HG03571 (cell line): ENCODE data around the gene TMEM80.
A peak's percentile ranks its signal among the peaks of the same experiment; 100 is the strongest.

Experiments
- ATAC-seq: cut with Tn5 transposase; IDR thresholded peaks from one replicate; pipeline ENCODE4 v1.9.1; 2021; ENCODE audit not compliant: unreplicated experiment

TMEM80 gene

DNA sequence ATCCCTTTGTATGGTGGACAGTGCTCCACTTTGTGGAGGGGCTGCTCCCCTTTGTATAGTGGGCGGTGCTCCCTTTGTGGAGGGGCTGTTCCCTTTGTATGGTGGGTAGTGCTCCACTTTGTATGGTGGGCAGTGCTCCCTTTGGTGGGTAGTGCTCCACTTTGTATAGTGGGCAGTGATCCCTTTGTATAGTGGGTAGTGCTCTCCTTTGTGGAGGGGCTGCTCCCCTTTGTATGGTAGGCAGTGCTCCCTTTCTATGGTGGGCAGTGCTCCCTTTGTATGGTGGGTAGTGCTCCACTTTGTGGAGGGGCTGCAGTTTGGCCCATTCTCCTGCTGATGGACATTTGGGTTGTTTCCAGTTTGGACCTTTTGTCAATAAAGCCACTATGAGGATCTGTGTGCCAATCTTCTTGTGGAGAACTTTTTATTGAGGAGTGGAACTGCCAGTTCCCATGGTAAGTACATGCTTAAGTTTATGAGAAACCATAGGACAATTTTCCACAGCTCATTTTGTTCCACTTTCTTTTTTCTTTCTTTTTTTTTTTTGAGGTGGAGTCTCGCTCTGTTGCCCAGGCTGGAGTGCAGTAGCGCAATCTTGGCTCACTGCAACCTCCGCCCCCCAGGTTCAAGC is 47.1 kb downstream of the TMEM80 start:
- no peak for ATAC-seq

DNA sequence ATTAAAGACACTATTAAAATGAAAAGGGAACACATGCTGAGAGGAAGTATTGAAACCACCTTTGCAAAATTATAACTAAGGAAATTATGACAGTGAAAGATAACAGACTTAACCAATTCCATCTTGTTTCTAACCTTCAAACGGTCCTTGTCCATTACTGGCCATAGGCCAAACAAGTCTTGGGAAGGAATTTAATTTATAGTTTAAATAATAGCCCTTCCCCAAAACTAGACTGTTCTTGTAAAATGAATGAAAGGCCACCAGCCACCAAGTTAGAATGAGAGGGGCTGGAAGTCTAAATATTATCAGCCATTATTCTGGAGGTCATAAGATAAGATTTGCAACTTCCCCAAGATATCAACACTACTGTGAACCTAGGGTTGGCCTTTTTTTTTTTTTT is 49.8 kb downstream of the TMEM80 start:
- no peak for ATAC-seq

DNA sequence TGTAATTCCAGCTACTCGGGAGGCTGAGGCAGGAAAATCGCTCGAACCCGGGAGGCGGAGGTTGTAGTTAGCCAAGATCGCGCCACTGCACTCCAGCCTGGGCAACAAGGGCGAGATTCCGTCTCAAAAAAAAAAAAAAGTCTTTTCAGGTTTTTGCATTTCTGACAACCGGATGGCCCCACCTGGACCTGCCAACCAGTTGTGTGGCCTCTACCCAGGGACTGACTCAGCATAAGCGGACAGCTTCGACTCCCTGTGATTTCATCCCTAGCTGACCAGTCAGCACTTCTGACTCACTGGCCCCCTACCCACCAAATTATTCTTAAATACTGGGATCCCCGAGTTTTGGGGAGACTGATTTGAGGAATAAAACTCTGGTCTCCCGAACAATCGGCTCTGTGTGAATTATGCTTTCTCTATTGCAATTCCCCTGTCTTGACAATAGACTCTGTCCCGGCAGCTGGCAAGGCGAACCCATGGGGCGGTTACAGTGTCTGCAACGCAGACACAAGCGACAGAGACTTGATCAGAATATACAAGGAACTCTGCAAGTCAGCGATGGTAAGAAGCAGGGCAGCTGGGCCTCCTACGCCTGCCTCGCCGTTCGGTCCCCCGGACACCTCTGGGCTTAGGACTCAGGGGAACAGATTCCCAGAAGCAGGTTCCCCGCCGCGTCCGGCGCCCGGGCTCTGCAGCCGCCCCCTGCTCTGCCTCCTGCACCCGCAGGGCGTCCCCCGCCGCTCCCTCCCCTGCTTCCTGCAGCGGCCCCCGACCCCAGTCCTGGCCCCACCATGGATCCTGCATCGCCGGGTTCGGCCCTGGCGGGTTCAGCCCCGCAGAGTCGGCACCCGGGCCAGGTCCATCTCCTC is 50.9 kb downstream of the TMEM80 start:
- peak; percentile 35 for ATAC-seq

DNA sequence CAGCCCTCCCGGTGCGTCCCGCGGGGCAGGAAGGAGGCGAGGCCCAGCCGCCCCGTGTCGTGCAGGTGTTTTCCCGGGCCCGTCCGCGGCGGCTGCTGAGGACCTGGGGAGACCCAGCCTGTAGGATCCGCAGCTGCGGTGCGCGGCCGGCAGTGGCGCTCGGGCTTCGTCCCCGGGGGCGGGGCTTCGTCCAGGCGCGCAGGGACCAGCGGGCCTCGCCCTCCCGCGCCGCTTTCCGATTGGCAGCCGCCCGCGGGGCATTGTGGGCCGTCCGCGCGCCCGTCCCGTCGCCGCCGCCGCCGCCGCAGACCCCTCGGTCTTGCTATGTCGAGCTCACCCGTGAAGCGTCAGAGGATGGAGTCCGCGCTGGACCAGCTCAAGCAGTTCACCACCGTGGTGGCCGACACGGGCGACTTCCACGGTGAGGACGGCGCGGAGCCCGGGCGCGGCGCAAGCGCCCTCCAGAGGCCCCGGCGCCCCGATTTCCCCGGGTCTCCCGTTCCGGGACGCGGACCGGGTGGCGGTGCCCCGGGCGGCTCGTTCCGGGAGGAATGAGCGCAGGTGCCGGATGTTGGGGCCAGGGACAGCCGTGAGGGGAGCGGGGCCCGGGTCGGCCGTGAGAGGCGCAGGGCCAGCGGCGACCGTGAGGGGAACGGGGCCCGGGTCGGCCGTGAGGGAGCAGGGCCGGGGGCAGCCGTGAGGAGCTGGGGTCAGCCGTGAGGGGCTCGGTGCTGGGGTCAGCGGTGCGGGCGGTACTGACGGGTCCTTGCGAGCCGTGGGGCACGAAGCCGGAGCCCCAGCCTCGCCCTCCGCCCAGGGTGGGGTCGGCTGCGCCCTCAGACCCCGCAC is 51.8 kb downstream of the TMEM80 start, which contains the start of gene TALDO1:
Gene TALDO1, plus strand, starts transcription at position 307 of the 849 bp plus-strand sequence. Its CDS starts 18 bp downstream, at position 325.
- peak; percentile 89 for ATAC-seq

DNA sequence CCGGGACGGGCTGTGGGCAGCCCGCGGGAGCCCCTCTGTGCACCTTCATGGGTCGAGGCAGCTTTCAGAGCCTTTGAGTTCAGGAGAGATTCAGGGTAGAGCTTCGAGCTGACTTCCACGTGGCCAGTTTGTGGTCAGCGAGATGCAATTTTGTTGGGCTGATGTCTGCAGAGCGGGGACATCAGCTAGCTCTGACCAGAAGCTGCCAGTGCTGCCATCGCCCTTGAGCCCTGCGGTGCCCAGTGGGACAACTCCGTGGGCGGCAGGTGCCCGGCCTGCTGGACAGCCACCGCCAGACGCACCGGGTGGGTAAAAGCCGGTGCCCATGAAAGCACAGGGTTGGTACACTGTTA is 52.4 kb downstream of the TMEM80 start:
- peak; percentile 1 for ATAC-seq

DNA sequence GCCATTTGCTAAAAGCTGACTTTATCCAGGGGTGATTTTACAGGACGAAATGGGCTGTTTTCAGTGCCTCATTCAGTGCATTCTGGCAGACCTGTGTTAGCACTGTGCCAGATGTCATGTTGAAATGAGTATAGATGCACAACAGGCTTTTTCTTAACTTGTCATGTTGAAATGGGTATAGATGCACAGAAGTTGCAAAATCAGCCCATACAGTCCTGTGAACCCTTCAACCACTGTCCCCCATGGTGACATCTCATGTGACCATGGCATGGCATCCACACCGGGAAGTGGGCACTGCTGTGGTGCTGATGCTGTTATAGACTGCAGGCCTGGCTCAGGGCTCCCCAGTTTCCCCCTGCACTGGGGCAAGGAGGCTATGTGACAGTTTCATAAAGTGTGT is 54.1 kb downstream of the TMEM80 start:
- ATAC-seq, result no peak
